Stimulated activated CD4-positive, alpha-beta T cell treated with anti-CD3 and anti-CD28 coated beads, Interleukin-12 subunit alpha, Interleukin-12 subunit beta, amount 100 ng/mL, for 48 hours (primary cell): ENCODE data around the gene DENND2D.
"Not testable (repeated sequence)": the region's sequence is repeated elsewhere in the genome, so short reads cannot be mapped to it uniquely, and the experiment has no call there.

Experiments used
- DNase-seq, 3 donors: peaks; one replicate each; pipeline ENCODE4 v3.0.0-alpha.2; 2020; ENCODE audit warnings: low read depth in 2 of 3, low spot score in 1 of 3

The DENND2D gene

GRCh38 chr1:111222308-111223125, 22.1 kb upstream of the DENND2D start:
- DNase-seq: peak in 2 of 3 donors; percentile 70 to 83

GRCh38 chr1:111221633-111222291, 21.3 kb upstream of the DENND2D start:
- DNase-seq: peak in 1 of 3 donors; percentile 43

- no peak for DNase-seq
Observed at GRCh38 chr1:111221276-111221632, 20.8 kb upstream of the DENND2D start.

GRCh38 chr1:111220302-111220890, 19.9 kb upstream of the DENND2D start:
- no peak for DNase-seq

GRCh38 chr1:111219557-111220286, 19.3 kb upstream of the DENND2D start:
- DNase-seq: peak in 1 of 3 donors; percentile 56

GRCh38 chr1:111218701-111219556, 18.5 kb upstream of the DENND2D start:
- DNase-seq: no peak

GRCh38 chr1:111217183-111217910, 16.9 kb upstream of the DENND2D start:
- DNase-seq: no peak

GRCh38 chr1:111216751-111217150, 16.3 kb upstream of the DENND2D start:
- no peak for DNase-seq

GRCh38 chr1:111215285-111215684, 14.8 kb upstream of the DENND2D start:
- not testable (repeated sequence) for DNase-seq

GRCh38 chr1:111214884-111215283, 14.4 kb upstream of the DENND2D start:
- DNase-seq: no peak

GRCh38 chr1:111214074-111214801, 13.8 kb upstream of the DENND2D start:
- DNase-seq: no peak

- no peak for DNase-seq
Observed at GRCh38 chr1:111213412-111213811, 13.0 kb upstream of the DENND2D start.

- DNase-seq: no peak
Observed at GRCh38 chr1:111212634-111213335, 12.3 kb upstream of the DENND2D start.

- no peak for DNase-seq
Observed at GRCh38 chr1:111211921-111212320, 11.5 kb upstream of the DENND2D start.

- no peak for DNase-seq
Observed at GRCh38 chr1:111209622-111210021, 9.2 kb upstream of the DENND2D start.

- no peak for DNase-seq
Observed at GRCh38 chr1:111208921-111209320, 8.5 kb upstream of the DENND2D start.

GRCh38 chr1:111205714-111206050, 5.2 kb upstream of the DENND2D start:
- no peak for DNase-seq

- DNase-seq: no peak
Observed at GRCh38 chr1:111204983-111205713, 4.7 kb upstream of the DENND2D start.
